Vagina (tissue), 2 donors: ENCODE measurements around the gene MEA1.

Source experiments
- POLR2A ChIP-seq, 2 donors: fragments of 450-650 bp; IDR thresholded peaks; one replicate each; pipeline ENCODE4 v1.6.1; 2017; ENCODE audit warnings: antibody characterized with exemption in 2 of 2, mild to moderate bottlenecking in 2 of 2, moderate library complexity in 2 of 2
- POLR2AphosphoS5 ChIP-seq, 2 donors: sonication (generic); formaldehyde crosslinking; IDR thresholded peaks; one replicate each; pipeline ENCODE4 v1.9.0; 2017; ENCODE audit warnings: antibody characterized with exemption in 2 of 2, mild to moderate bottlenecking in 2 of 2, low read depth in 1 of 2; ENCODE audit not compliant: insufficient read depth in 1 of 2
- TF ChIP-seq, protein P1 (sequence below), 3 experiments: fragments of 450-650 bp in 2 of 3; fragments of 200-600 bp in 1 of 3; sonication (generic) in 1 of 3; IDR thresholded peaks; one replicate each; pipeline ENCODE4 v1.5.1; 2017 to 2019; ENCODE audit warnings: antibody characterized with exemption in 3 of 3, mild to moderate bottlenecking in 2 of 3, moderate library complexity in 2 of 3

DNA sequence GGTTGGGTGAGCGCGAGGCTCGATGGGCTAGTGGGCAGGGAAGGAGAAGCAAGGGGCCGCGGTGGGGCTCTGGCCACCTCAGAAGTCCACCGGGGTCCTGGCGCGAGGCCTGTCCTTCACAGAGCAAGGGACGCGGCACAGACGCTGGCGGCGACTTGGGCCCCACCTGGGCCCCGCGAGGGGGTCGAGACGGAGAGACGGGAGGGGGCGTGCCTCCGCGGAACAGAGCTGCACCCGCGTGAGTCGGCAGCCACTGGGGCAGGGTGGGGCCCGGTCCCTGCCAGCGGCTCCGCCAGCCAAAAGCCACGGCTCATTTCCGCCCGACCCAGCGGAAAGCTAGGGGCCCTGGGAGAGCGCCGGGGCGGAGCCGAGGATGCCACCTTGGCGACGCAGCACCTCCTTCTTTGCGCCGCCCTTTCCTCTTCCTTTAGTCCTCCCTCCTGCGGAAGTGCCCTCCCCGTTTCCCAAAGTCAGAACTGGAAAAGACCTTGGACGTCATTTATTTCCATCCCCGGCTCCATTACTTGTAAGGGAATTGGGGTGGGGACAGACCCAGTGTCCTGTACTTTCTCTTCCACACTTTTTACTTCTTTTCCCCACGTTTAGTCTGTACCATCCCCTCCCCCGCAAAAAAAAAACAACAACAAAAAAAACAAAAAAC is 39.9 kb upstream of the MEA1 start, which contains the start of gene CUL7:
- TF ChIP-seq, protein P1, sequence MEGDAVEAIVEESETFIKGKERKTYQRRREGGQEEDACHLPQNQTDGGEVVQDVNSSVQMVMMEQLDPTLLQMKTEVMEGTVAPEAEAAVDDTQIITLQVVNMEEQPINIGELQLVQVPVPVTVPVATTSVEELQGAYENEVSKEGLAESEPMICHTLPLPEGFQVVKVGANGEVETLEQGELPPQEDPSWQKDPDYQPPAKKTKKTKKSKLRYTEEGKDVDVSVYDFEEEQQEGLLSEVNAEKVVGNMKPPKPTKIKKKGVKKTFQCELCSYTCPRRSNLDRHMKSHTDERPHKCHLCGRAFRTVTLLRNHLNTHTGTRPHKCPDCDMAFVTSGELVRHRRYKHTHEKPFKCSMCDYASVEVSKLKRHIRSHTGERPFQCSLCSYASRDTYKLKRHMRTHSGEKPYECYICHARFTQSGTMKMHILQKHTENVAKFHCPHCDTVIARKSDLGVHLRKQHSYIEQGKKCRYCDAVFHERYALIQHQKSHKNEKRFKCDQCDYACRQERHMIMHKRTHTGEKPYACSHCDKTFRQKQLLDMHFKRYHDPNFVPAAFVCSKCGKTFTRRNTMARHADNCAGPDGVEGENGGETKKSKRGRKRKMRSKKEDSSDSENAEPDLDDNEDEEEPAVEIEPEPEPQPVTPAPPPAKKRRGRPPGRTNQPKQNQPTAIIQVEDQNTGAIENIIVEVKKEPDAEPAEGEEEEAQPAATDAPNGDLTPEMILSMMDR (IDR thresholded peaks at IDR 0.05): no peak
- peak; percentile 94 to 99 for TF ChIP-seq POLR2AphosphoS5 (IDR thresholded peaks at IDR 0.05; ENCODE audit: insufficient read depth in 1 of 2, low read depth in 1 of 2)
- TF ChIP-seq POLR2A (IDR thresholded peaks at IDR 0.05): peak in 1 of 2 donors; percentile 53
